ELR (cell line): Measurements from ENCODE around the gene SERPINB1.
"Not testable (repeated sequence)": the region's sequence is repeated elsewhere in the genome, so short reads cannot be mapped to it uniquely, and the experiment has no call there.

Experiments used
- DNase-seq: peaks from one replicate; pipeline ENCODE4 v3.0.0-alpha.2; 2015; ENCODE audit warnings: low read depth

Gene SERPINB1

GRCh38 chr6:2816158-2816557 lies 25.5 kb downstream of the SERPINB1 start:
- DNase-seq, result no peak

DNA sequence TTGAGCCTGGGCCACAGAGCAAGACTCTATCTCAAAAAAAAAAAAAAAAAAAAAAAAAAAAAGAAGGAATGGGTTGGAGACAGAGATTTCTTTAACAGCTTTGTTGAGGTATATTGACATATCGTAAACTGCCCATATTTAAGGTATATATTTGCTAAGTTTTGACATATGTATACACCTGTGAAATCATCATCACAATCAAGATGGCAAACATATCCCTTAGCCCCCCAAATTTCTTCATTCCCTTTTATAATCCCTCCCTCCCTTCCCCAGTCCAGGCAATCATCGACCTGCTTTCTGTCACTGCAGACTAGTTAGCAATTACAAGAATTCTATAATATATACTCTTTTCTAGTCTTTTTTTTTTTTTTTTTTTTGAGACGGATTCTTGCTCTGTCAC lies 29.0 kb downstream of the SERPINB1 start:
- DNase-seq, result no peak

DNA sequence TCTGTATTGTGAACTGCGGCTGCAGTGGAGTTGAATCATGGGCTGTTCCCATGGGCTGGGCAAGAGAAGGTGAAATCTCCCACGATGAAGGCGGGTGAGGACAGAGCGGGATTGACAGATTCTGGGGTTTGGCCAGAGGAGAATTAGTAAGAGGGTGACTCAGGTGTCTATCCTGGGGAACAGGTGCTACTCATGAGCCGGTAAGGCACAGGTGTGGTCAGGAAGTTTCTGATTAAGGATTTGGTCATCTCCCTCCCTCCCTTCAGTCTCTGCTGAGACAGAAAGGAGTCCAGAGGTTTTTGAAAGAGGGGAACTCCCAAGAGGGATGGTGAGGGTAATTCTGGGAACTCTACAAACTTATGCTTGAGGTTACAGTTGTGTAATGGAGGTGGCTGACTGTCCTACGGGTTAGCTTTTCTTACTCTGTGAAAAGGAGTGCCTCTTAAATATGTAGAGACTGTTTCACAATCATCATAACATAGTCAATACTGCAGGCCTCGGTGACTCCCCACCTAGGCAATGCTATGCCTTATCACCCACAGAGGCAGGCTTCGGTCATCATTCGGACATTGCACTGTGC lies 31.5 kb downstream of the SERPINB1 start:
- DNase-seq, result peak; percentile 10

- no peak for DNase-seq
Measured at GRCh38 chr6:2809015-2809414, 32.6 kb downstream of the SERPINB1 start.

DNA sequence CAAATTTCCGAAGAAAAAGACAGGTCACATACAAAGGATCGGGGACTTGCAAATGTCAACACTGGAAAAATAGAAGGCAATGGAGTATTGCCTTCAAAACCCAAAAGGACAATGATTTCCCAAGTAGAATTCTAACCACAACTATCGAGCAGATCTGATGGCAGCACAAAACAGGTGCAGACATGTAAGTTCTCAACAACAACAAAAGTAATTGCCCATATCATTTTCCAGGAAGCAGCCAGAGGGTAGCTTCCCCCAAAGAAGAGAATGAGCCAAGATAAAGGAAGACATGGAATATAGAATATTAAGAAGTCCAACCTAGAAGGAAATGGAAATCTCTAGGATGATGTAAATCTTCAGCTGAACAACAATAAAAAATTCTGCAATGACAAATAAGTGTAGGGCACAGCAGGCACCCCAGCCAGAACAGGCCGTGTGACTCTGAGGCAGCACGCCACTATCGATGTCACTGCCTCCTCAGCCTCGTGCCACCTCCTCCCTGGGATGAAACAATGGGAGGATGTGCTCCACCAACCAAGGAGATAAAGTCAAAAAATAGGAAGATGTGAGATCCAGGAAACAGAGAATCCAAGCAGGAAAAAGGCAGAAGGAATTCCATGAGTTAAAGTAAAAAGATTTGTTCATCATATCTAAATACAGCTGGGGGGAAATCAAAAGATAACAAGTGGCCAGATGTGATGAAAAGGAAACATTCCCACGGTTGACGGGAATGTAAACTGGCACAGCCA lies 34.1 kb downstream of the SERPINB1 start:
- no peak for DNase-seq

GRCh38 chr6:2806644-2807043 lies 35.0 kb downstream of the SERPINB1 start:
- no peak for DNase-seq

DNA sequence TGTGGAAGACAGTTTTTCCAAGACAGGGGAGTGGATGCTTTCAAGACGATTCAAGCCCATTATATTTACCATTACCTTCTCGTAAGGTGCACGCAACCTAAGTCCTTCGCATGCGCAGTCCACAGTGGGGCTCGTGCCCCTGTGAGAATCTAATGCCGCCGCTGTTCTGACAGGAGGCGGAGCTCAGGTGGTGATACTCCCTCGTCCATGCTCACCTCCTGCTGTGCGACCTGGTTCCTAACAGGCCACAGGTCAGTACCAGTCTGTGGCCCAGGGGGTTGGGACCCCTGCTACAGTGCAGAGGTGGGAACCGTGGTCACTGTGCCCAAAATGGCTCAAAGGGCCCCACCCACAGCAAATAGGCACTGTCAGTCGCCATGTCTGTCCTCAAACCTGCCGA lies 36.6 kb downstream of the SERPINB1 start:
- DNase-seq, result no peak

- DNase-seq, result no peak
Measured at GRCh38 chr6:2804516-2804915, 37.1 kb downstream of the SERPINB1 start.

- no peak for DNase-seq
Measured at GRCh38 chr6:2803731-2804429, 37.8 kb downstream of the SERPINB1 start.

DNA sequence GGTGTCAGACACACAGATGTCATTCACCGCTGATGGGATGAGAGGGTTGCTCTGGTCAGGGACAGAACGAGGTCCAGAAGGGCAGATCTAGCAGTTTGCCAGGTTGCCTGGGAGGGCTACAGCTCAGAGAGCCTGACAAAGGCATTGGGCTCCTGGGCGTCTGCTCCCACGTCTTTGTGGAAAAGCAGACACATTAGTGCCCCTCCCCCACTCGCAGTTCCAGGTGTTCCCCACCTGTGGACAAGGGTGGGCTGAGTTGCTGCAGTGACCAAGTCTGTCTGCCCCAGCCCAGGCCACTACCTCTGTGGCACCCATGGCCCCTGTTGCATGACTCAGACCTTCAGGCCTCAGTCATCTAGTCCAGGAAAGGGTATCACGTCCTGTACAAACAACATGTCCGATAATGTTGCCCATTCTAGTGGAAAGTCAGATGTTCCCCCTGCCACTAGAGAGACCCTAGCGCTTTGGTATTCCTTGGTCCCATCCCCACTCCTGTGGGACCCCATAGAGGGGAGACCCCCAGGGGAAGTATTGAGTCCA lies 39.1 kb downstream of the SERPINB1 start:
- no peak for DNase-seq

DNA sequence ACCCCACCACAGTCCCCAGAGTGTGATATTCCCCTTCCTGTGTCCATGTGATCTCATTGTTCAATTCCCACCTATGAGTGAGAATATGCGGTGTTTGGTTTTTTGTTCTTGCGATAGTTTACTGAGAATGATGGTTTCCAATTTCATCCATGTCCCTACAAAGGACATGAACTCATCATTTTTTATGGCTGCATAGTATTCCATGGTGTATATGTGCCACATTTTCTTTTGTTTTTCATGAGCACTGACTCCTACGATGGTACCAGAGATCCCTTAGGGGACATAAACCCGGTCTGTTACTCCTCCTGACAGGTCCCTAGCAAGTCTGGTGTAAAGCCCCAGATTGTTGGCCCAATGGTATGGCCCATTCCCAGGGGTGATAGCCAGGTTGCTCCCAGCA lies 40.0 kb downstream of the SERPINB1 start:
- not testable (repeated sequence) for DNase-seq

GRCh38 chr6:2800552-2801316 lies 40.9 kb downstream of the SERPINB1 start:
- DNase-seq, result no peak

- DNase-seq, result no peak
Measured at GRCh38 chr6:2799936-2800527, 41.6 kb downstream of the SERPINB1 start.

DNA sequence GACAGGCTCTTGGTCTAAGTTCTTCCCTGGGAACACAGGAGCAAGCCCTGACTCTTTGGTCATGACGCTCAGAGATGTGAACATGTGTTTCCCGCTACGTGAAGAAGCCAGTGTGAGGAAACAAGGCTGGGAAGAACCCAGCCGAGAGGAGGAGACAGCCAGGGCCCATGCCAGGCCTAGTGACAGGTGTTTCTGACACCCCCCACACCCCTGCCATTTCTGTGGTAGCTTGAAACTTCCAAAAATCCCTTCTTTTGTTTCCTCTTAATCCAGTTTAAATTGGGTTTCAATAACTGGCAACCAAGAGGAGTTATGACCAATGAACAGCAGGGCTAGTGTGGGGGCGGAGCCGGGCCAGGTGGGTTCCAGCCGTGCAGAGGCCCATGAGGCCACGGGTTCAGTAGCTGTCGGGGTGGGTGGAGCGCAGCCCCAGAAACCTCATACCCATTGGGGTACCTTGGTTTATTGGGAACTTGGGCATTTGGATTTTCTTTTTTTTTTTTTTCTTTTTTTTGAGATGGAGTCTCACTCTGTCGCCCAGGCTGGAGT lies 43.0 kb downstream of the SERPINB1 start:
- DNase-seq, result no peak

DNA sequence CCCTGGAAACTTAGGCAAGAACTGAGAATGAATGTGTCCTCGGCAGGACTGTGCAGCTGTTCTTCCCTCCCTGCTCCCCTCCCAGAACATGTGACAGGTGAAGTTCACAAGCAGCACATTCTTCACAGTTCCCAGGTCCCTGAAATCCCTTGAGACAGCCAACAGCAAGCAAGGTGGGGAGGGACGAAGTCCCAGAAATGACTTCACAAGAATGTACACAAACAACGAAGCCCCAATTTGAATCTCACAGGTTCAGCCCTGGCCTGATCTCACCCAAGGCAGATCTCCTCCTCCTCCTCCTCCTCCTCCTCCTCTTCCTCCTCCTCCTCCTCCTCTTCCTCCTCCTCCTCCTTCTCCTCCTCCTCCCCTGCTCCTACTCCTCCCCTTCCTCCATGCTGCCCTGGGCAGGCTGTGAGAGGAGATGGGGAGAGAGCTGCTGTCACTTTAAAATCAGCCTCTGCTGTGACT lies 44.1 kb downstream of the SERPINB1 start:
- DNase-seq, result no peak

GRCh38 chr6:2796861-2797260 lies 44.8 kb downstream of the SERPINB1 start:
- no peak for DNase-seq

DNA sequence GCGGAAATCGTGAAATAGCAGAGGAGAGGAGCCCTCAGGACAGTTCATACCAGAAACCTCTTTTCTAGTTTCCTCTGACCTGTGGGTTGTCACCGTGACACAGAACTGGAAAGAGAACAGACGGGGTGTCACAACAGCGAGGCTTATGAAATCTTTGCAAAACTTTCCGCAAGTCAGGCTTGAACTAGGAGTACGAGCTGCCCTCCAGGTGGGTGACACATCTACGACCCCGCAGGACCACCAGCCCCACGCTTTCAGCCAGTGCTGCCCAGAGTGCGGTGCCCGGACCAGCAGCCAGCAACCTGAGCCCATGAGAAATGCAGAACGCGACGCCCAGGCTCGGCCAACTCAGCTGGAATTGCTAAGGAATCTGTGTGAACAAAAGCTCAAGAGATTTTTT lies 45.7 kb downstream of the SERPINB1 start:
- no peak for DNase-seq

DNA sequence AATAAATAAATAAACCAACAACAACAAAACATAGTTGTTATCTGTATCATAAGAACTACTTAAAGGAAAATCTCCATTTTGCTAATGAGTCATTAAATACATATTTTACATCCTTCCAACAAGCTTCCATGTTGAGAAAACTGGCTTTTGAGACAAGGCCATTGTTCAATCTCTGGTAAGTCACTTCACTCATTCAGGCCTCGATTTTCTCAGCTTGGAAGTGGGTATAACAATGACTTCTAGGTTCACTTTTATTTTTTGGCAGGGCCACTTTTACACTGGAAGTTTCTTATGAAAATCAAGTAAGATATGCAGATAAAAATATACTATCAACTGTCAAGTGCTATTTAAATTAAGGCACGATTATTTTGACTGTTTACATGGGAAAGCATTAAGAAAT lies 46.5 kb downstream of the SERPINB1 start:
- no peak for DNase-seq

DNA sequence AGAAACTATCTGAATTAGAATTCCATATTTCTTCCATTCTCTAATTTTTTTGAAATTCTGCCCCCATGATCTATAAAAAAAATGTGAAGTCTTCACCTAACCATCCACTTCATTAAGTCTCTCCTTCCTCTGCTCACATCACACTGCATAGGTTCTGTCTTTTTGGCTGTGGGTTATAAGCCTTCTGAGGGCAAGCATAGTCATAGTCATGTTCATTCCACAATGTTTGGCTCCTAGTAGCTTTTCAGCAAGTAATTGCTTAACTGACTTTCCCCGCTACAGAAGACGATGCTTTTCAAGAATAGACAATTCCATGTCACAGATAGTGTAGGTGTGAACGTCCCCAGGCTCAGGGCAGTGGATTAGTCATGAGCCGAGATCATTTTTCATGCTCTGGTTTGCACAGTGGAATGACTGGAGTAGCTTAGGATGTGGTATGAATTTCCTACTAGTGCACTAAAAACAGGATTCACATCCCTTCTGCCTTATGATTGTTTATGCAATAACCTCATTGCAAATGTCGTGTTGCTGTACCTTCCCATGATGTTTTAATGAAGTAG lies 47.4 kb downstream of the SERPINB1 start:
- DNase-seq, result peak; percentile 48

DNA sequence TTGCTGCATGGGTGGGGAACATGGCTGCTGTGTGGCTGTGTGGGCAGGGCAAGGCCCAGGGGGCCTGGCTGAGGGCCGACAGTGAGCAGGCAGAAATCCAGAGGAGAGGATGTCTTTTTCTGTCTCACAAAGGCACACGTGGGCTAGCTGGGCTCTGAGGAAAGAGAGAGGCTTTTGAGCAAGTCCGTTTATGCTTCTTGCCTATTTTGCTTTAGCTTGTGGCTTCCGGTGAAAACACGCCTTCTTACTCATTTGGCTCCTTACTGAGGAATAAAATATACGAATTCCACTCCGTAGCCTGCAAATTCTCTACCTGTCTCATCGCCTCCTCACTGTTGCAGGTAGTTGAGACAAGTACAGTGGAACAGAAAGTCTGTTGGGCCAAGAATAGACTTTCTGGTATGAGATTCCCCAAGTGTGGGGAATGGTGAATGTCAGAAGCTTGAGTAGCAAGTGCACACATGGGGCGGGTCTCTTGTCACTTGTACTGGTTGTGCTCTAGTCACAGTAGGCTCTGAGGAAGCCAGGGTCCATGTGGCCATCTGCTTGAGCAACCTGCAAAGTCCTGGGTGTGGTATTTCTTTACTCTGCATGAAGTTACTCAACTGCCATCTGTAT lies 48.0 kb downstream of the SERPINB1 start:
- no peak for DNase-seq
